Medulla oblongata (tissue), 1 donor: Measurements from ENCODE around the gene ESM1.
A peak's percentile ranks its signal among the peaks of the same experiment; 100 is the strongest.

ENCODE experiments used
- DNase-seq: peaks from one replicate; pipeline ENCODE4 v3.0.0-alpha.2; 2015; ENCODE audit errors: extremely low spot score

ESM1 gene

DNA sequence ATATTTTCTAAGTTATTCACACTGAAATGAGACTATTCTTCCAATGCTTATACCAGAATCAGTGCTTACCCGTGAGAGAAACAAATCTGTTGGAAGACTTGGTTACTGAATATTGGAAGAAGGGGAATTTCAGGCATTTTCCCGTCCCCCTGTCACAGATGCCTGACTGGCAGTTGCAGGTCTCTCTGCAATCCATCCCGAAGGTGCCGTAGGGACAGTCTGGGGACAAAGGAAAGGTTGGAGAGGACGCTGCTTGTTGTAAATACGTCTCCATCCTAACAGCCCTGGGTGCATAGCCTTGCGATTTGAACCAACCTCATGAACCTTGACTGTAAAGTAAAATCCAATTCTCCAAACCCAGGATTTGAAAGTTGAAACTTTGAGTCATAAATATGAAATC, 3.5 kb downstream of the ESM1 start:
- DNase-seq, result no peak

- no peak for DNase-seq
Observed at GRCh38 chr5:54975701-54976100, 9.7 kb downstream of the ESM1 start.

DNA sequence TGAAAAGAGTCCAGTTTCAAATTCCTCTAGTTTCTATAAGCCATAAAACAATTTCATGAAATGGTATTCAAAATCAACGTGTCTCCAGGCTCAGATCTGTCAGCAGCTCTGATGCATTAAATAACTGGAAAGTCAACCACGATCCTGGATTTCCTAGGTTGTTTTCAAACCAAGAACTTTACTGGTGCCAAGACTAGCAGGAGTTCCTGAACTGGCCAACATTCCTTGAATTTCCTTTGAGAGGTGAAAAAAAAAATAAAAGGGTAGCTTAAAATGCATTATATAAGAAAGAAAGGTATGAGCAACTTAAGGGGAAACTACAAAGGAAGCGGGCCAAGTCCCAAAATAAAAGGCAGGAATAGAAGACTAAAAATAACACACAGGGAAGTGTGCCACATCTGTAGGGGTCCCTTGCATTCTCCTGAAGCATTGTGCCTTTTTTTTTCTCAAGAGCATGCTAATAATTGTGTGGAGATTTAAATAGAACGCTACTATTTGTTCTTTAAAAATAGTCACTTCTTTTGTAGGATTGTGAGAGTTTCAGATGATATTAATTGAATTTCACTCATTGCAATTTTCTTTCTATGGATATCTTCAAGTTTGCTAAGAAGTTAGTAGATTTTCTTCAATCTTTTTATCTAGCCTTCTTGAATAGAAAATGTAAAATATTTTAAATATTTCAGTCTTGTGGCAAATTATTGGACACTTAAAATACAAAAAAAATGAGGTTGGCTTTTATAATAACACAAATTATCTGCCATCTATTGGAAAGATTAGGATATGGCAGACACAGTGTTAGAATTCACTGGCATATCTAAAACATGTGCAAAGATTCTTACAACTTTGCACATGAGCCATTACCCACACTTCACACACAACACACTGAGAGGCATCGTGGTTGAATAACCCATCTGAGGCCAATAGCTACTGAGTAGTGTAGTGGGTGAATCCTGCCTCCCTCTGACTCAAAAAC, 15.3 kb downstream of the ESM1 start:
- no peak for DNase-seq

DNA sequence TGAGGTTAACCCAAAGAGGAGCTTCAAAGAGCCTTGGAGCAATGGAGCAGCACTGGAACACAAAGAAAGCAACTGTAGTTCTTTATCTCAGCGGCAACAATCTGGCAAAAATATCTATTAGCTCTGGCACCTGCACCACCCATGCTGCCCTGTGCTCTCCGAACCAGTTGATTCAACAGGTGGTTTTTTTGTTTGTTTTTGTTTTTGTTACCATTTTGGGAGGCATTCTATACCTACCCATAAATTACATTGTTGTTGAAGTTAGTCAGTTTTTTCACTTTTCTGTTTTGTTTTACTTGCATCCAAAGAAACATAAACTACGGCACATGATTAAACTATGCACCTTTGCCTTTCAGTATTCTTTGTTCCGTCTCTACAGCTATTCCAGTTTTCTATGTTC, 16.2 kb downstream of the ESM1 start:
- no peak for DNase-seq

DNA sequence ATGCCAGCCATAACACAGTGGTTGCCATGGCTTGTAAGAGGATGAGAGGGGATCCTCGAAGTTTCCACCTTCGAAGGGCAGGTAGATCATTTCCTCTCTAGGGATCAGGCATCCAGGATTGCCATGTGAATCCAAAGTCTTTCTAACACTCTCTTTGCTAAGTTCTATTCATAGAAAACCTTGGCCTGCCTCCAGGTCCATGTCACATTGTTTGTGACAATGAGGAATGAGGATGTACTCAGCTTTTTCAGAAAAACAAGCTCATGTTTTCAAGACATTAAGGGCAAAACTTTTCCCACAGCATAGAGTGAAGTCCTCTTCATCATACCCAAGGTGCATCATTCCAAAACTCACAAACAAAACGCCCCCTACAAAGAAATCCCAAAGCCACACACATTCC, 19.6 kb downstream of the ESM1 start:
- no peak for DNase-seq

- DNase-seq, result no peak
Observed at GRCh38 chr5:54964405-54964804, 21.0 kb downstream of the ESM1 start.

GRCh38 chr5:54959673-54960418, 25.5 kb downstream of the ESM1 start:
- no peak for DNase-seq

- DNase-seq, result no peak
Observed at GRCh38 chr5:54956922-54957321, 28.5 kb downstream of the ESM1 start.

- no peak for DNase-seq
Observed at GRCh38 chr5:54947187-54947586, 38.2 kb downstream of the ESM1 start.

- no peak for DNase-seq
Observed at GRCh38 chr5:54946306-54946819, 39.0 kb downstream of the ESM1 start.

DNA sequence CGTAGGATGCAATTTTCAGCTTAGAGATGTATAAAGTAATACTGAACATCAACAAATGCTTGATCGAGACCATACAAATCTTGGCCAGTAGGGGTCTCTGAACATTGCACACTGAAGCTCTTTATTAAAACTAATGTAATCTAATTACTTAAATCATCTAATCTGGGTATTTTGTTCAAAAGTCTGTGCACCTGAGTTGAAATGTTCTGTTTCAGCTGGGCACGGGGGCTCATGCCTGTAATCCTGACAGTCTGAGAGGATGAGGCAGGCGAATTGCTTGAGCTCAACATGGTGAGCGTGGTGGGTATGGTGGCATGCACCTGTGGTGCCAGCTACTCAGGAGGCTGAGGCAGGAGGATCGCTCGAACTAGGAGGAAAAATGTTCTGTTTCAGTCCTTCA, 41.0 kb downstream of the ESM1 start:
- DNase-seq, result peak; percentile 40

GRCh38 chr5:54942064-54942778, 43.2 kb downstream of the ESM1 start:
- DNase-seq, result no peak

DNA sequence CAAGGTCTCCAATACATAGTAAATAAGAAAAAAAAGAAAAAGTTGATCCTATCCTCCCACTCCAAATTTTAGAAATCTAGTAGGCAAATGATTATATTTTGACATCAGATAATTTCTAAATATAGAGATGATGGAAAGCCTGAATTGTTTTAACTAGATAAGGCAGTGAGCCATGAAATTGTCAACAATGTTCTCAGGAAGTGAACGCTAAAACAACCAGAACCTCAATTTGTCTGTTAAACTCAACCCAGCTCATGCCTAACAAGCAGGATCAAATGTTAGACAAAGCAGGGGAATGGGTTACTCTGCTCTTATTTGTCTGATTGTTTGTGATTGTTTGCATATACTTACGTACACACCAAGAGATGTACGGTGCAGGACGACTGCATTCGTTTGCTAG, 49.2 kb downstream of the ESM1 start:
- DNase-seq, result no peak

GRCh38 chr5:54932789-54933188, 52.6 kb downstream of the ESM1 start:
- no peak for DNase-seq

GRCh38 chr5:54930736-54931135, 54.7 kb downstream of the ESM1 start:
- no peak for DNase-seq
